Neuronal stem cell (in vitro differentiated cells): Measurements from ENCODE around the gene PRKD1.

ENCODE experiments used
- DNase-seq: peaks from one replicate; pipeline ENCODE4 v3.0.0-alpha.2; 2013; ENCODE audit warnings: low spot score
- H2AFZ ChIP-seq: one replicate; pipeline ENCODE4 v1.6.1; 2013; ENCODE audit warnings: mild to moderate bottlenecking, low read length, inconsistent platforms
- H2AK5ac ChIP-seq: 2 replicates; pipeline ENCODE4 v1.6.1; 2013; ENCODE audit warnings: low read depth, mild to moderate bottlenecking, inconsistent platforms, low read length, moderate library complexity, mixed read lengths
- H2BK120ac ChIP-seq: 2 replicates; pipeline ENCODE4 v1.6.1; 2013; ENCODE audit warnings: low read depth, mild to moderate bottlenecking, inconsistent platforms, low read length, moderate library complexity, mixed read lengths
- H2BK12ac ChIP-seq: one replicate; pipeline ENCODE4 v1.6.1; 2013; ENCODE audit warnings: low read length, inconsistent platforms
- H2BK15ac ChIP-seq: 2 replicates; pipeline ENCODE4 v1.6.1; 2013; ENCODE audit warnings: mild to moderate bottlenecking, low read length, inconsistent platforms, mixed read lengths
- H2BK5ac ChIP-seq: one replicate; pipeline ENCODE4 v1.6.1; 2013; ENCODE audit warnings: inconsistent platforms, mild to moderate bottlenecking, low read length, moderate library complexity
- H3K14ac ChIP-seq: one replicate; pipeline ENCODE4 v1.6.1; 2013; ENCODE audit warnings: low read length, inconsistent platforms
- H3K18ac ChIP-seq: 2 replicates; pipeline ENCODE4 v1.6.1; 2013; ENCODE audit warnings: low read length, inconsistent platforms
- H3K23ac ChIP-seq: 2 replicates; pipeline ENCODE4 v1.6.1; 2013; ENCODE audit warnings: low read depth, mild to moderate bottlenecking, mixed read lengths, low read length, inconsistent platforms; ENCODE audit not compliant: poor library complexity
- H3K27ac ChIP-seq: replicated peaks from 3 replicates; pipeline ENCODE4 v1.5.1; 2013; ENCODE audit warnings: low read length, inconsistent platforms
- H3K27me3 ChIP-seq, 3 experiments: 2 replicates each; pipeline ENCODE4 v1.6.1; 2013; ENCODE audit warnings: low read length in 3 of 3, mild to moderate bottlenecking in 2 of 3, inconsistent platforms in 1 of 3, low read depth in 1 of 3, mixed read lengths in 1 of 3, moderate library complexity in 1 of 3; ENCODE audit not compliant: control insufficient read depth in 3 of 3, insufficient read depth in 3 of 3
- H3K36me3 ChIP-seq, 2 donors: replicated peaks in 1 of 2; 2 replicates each; pipeline ENCODE4 v1.6.1; 2013; ENCODE audit warnings: low read length in 2 of 2; ENCODE audit not compliant: control insufficient read depth in 2 of 2, insufficient read depth in 2 of 2
- H3K4ac ChIP-seq: 2 replicates; pipeline ENCODE4 v1.6.1; 2013; ENCODE audit warnings: inconsistent platforms, mild to moderate bottlenecking, low read length, moderate library complexity
- H3K4me1 ChIP-seq, 2 donors: 1 replicate in 1 of 2; 2 replicates in 1 of 2; pipeline ENCODE4 v1.6.1; 2013; ENCODE audit warnings: low read length in 2 of 2, low read depth in 1 of 2; ENCODE audit not compliant: control insufficient read depth in 2 of 2, insufficient read depth in 1 of 2
- H3K4me2 ChIP-seq: one replicate; pipeline ENCODE4 v1.6.1; 2013; ENCODE audit warnings: mild to moderate bottlenecking, low read length, inconsistent platforms; ENCODE audit not compliant: insufficient read depth, poor library complexity, severe bottlenecking
- H3K4me3 ChIP-seq, 2 donors: 2 replicates each; pipeline ENCODE4 v1.5.1; 2013; ENCODE audit warnings: low read length in 2 of 2, mild to moderate bottlenecking in 2 of 2, inconsistent platforms in 1 of 2, moderate library complexity in 1 of 2
- H3K79me1 ChIP-seq: one replicate; pipeline ENCODE4 v1.6.1; 2013; ENCODE audit warnings: low read depth, mild to moderate bottlenecking, inconsistent platforms, low read length, moderate library complexity
- H3K9ac ChIP-seq: one replicate; pipeline ENCODE4 v1.6.1; 2013; ENCODE audit warnings: mild to moderate bottlenecking, low read depth, low read length, inconsistent platforms; ENCODE audit not compliant: poor library complexity
- H3K9me3 ChIP-seq, 2 donors: replicated peaks in 1 of 2; 2 replicates each; pipeline versions ENCODE3 to v1.6.1; 2013; ENCODE audit warnings: low read length in 2 of 2, mild to moderate bottlenecking in 2 of 2, inconsistent platforms in 1 of 2, low read depth in 1 of 2, mixed read lengths in 1 of 2, moderate library complexity in 1 of 2; ENCODE audit not compliant: control insufficient read depth in 2 of 2, insufficient read depth in 1 of 2
- H4K8ac ChIP-seq: one replicate; pipeline ENCODE4 v1.6.1; 2013; ENCODE audit warnings: low read depth, mild to moderate bottlenecking, inconsistent platforms, low read length, moderate library complexity
- H4K91ac ChIP-seq: one replicate; pipeline ENCODE4 v1.6.1; 2013; ENCODE audit warnings: low read length, low read depth, mild to moderate bottlenecking, inconsistent platforms; ENCODE audit not compliant: poor library complexity
- WGBS, 2 donors: extraction: QIAGEN DNeasy Blood & Tissue Kit; methylation state at CpG; one replicate each; pipeline ENCODE4 v1.1.7; 2013; ENCODE audit warnings: missing lambda C conversion rate in 2 of 2, mixed read lengths in 1 of 2; ENCODE audit not compliant: insufficient read length in 2 of 2, insufficient replicate concordance in 1 of 2; ENCODE audit errors: extremely low coverage in 2 of 2; 5-methylcytosine and 5-hydroxymethylcytosine counted together

PRKD1 gene

GRCh38 chr14:29885988-29886387, 41.7 kb downstream of the PRKD1 start:
- Histone ChIP-seq H2BK12ac (no peak overlapping the region), H2AFZ (no peak overlapping the region), H3K18ac (no peak overlapping the region), H3K27me3 (no peaks in the 10 kb centered on the region), H3K36me3 (no peaks in the 10 kb centered on the region), H2AK5ac (no peak overlapping the region), H3K23ac (no peak overlapping the region), H4K8ac (no peak overlapping the region), H2BK120ac (no peak overlapping the region), H3K9ac (no peak overlapping the region), H2BK5ac (no peak overlapping the region), H3K79me1 (no peaks in the 10 kb centered on the region), H3K4me2 (no peak overlapping the region), H3K27ac (no peak overlapping the region), H4K91ac (no peak overlapping the region), H3K4ac (no peak overlapping the region), H3K9me3 (no peaks in the 10 kb centered on the region), H2BK15ac (no peak overlapping the region), H3K14ac (no peak overlapping the region), H3K4me1 (no peaks in the 10 kb centered on the region), H3K4me3 (no peak overlapping the region)
- DNase-seq, result no peak
- no CpG with 5 or more reads among the region's 5 CpGs for WGBS, 2 donors

DNA sequence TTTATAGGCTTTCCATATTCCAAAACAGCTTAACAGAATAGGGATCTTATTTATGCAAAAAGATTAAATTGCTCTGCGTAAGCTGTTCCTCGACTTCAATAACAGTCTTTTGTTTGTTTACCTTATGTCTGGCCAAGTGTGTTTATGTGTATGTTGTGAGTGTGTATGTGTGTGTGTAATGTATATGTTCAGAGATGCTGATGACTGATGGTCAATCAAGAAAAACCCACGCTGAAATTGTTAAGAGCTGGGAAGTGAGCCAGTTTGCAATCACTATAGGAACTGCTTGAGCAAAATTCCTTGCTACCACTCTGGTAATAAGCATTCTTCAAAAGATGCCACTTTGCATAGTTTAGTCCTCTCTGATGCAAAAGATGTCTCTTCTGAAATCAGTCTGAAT, 59.6 kb downstream of the PRKD1 start:
- no peak for DNase-seq

DNA sequence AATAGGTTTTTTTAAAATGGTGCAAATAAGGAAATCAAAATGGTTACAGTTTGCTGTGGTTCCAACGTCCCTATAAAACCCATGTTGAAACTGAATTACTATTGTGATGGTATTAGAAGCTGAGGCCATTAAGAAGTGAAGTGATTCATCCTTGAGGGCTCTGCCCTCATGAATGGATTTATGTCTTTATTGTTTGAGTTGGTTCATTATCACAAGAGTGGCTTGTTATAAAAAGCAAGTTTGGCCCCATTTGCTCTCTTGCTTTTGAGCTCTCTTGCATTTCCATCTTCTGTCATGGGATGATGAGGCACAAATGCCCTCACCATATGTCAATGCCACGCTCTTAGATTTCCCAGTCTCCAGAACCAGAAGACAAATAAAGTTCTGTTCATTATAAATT, 62.3 kb downstream of the PRKD1 start:
- H2AK5ac ChIP-seq, result no peak overlapping the region
- no peak overlapping the region for H3K18ac ChIP-seq
- H3K4me1 ChIP-seq, result peaks cover 0 to 3% of the 10 kb centered on the region in 2 donors
- no peak overlapping the region for H2BK5ac ChIP-seq
- no peak overlapping the region for H2AFZ ChIP-seq
- no peak overlapping the region for H3K27ac ChIP-seq
- H3K9me3 ChIP-seq, result no peaks in the 10 kb centered on the region
- H4K91ac ChIP-seq, result no peak overlapping the region
- DNase-seq, result no peak
- H3K27me3 ChIP-seq, result no peaks in the 10 kb centered on the region
- H2BK120ac ChIP-seq, result no peak overlapping the region
- H3K4me3 ChIP-seq, result no peak overlapping the region
- H3K4ac ChIP-seq, result no peak overlapping the region
- no peak overlapping the region for H3K23ac ChIP-seq
- no peak overlapping the region for H3K14ac ChIP-seq
- H2BK12ac ChIP-seq, result no peak overlapping the region
- WGBS, 2 donors, result no CpG with 5 or more reads among the region's 2 CpGs
- no peak overlapping the region for H3K4me2 ChIP-seq
- H4K8ac ChIP-seq, result no peak overlapping the region
- H3K9ac ChIP-seq, result no peak overlapping the region
- H3K36me3 ChIP-seq, result no peaks in the 10 kb centered on the region
- H3K79me1 ChIP-seq, result no peaks in the 10 kb centered on the region
- H2BK15ac ChIP-seq, result no peak overlapping the region

More for the DNA sequence above, 59.6 kb downstream of the PRKD1 start:
- peaks cover 0 to 3% of the 10 kb centered on the region in 2 donors for H3K4me1 ChIP-seq
- H3K9ac ChIP-seq, result no peak overlapping the region
- no peak overlapping the region for H2BK5ac ChIP-seq
- H3K18ac ChIP-seq, result no peak overlapping the region
- H3K9me3 ChIP-seq, result no peaks in the 10 kb centered on the region
- H4K91ac ChIP-seq, result no peak overlapping the region
- no peaks in the 10 kb centered on the region for H3K79me1 ChIP-seq
- no peak overlapping the region for H2AFZ ChIP-seq
- no peak overlapping the region for H2BK120ac ChIP-seq
- no peak overlapping the region for H2BK15ac ChIP-seq
- no peak overlapping the region for H3K14ac ChIP-seq
- no peak overlapping the region for H2AK5ac ChIP-seq
- WGBS, 2 donors, result no CpG with 5 or more reads among the region's 3 CpGs
- no peak overlapping the region for H3K4ac ChIP-seq
- H3K27me3 ChIP-seq, result no peaks in the 10 kb centered on the region
- H2BK12ac ChIP-seq, result no peak overlapping the region
- no peak overlapping the region for H4K8ac ChIP-seq
- H3K4me2 ChIP-seq, result no peak overlapping the region
- H3K23ac ChIP-seq, result no peak overlapping the region
- H3K36me3 ChIP-seq, result no peaks in the 10 kb centered on the region
- H3K27ac ChIP-seq, result no peak overlapping the region
- no peak overlapping the region for H3K4me3 ChIP-seq

DNA sequence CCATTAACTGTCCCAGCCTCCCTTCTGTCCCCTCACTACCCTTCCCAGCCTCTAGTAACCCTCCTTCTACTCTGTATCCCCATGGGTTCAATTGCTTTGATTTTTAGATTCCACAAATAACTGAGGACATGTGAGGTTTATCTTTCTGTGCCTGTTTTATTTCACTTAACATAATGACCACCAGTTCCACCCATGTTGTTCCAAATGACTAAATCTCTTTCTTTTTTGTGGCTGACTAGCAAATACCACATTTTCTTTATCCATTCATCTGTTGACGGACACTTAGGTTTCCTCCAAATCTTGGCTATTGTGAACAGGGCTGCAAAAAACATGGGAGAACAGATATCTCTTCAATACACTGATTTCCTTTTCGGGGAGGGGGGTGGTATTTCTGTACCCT, 65.7 kb downstream of the PRKD1 start:
- DNase-seq, result no peak
- no peak overlapping the region for H3K18ac ChIP-seq
- no peak overlapping the region for H3K4ac ChIP-seq
- peaks cover 0 to 1% of the 10 kb centered on the region in 2 donors for H3K4me1 ChIP-seq
- no peak overlapping the region for H2AFZ ChIP-seq
- H3K23ac ChIP-seq, result no peak overlapping the region
- H3K9me3 ChIP-seq, result no peaks in the 10 kb centered on the region
- no peak overlapping the region for H2BK12ac ChIP-seq
- no peak overlapping the region for H3K4me2 ChIP-seq
- no peaks in the 10 kb centered on the region for H3K27me3 ChIP-seq
- WGBS, 2 donors, result no CpG with 5 or more reads among the region's 2 CpGs
- no peak overlapping the region for H2BK5ac ChIP-seq
- no peak overlapping the region for H3K9ac ChIP-seq
- H3K36me3 ChIP-seq, result no peaks in the 10 kb centered on the region
- H4K8ac ChIP-seq, result no peak overlapping the region
- H4K91ac ChIP-seq, result no peak overlapping the region
- no peak overlapping the region for H2BK15ac ChIP-seq
- no peak overlapping the region for H3K27ac ChIP-seq
- H3K4me3 ChIP-seq, result no peak overlapping the region
- H3K14ac ChIP-seq, result no peak overlapping the region
- no peaks in the 10 kb centered on the region for H3K79me1 ChIP-seq
- no peak overlapping the region for H2BK120ac ChIP-seq
- H2AK5ac ChIP-seq, result no peak overlapping the region
